Gastroesophageal sphincter (tissue), 4 donors: ENCODE data around the gene SRSF1. TPM values are rescaled to one million over a fixed set of nuclear protein-coding genes. Genes with fewer than 3 reads are reported as not detected.

ENCODE experiments used
- ATAC-seq: fragments of 150-250 bp; one replicate; pipeline ENCODE4 v1.9.1; 2016; ENCODE audit warnings: mild to moderate bottlenecking, moderate library complexity
- H3K27ac ChIP-seq, 4 donors: fragments of 200-600 bp; sonication (generic) in 3 of 4; 1 replicate in 3 of 4; 2 replicates in 1 of 4; pipeline ENCODE4 v1.5.1; 2016 to 2019
- H3K27me3 ChIP-seq: fragments of 200-600 bp; sonication (generic); one replicate; pipeline ENCODE4 v1.5.1; 2019
- H3K36me3 ChIP-seq, 2 donors: fragments of 200-600 bp; sonication (generic); one replicate each; pipeline ENCODE4 v1.5.1; 2019; ENCODE audit warnings: control low read depth in 1 of 2
- H3K4me1 ChIP-seq, 3 donors: fragments of 200-600 bp; sonication (generic); 1 replicate in 2 of 3; 2 replicates in 1 of 3; pipeline ENCODE4 v1.5.1; 2016 to 2019; ENCODE audit warnings: control low read depth in 2 of 3
- H3K4me3 ChIP-seq, 2 donors: fragments of 200-600 bp; sonication (generic); one replicate each; pipeline ENCODE4 v1.5.1; 2019; ENCODE audit warnings: mild to moderate bottlenecking in 1 of 2, moderate library complexity in 1 of 2
- H3K9me3 ChIP-seq, 3 donors: fragments of 200-600 bp; sonication (generic); one replicate each; pipeline ENCODE4 v1.5.1; 2017 to 2019; ENCODE audit warnings: control low read depth in 2 of 3
- CTCF ChIP-seq, 4 experiments: fragments of 200-600 bp in 2 of 4; fragments of 450-650 bp in 2 of 4; sonication (generic) in 1 of 4; IDR thresholded peaks; one replicate each; pipeline ENCODE4 v1.5.1; 2017 to 2019; ENCODE audit warnings: antibody characterized with exemption in 4 of 4, mild to moderate bottlenecking in 2 of 4, moderate library complexity in 2 of 4
- EP300 ChIP-seq: sonication (generic); formaldehyde crosslinking; IDR thresholded peaks from one replicate; pipeline ENCODE4 v1.6.1; 2017; ENCODE audit warnings: antibody characterized with exemption, mild to moderate bottlenecking
- POLR2A ChIP-seq, 2 donors: fragments of 450-650 bp; IDR thresholded peaks; one replicate each; pipeline ENCODE4 v1.6.1; 2017; ENCODE audit warnings: antibody characterized with exemption in 2 of 2, mild to moderate bottlenecking in 2 of 2, moderate library complexity in 1 of 2
- POLR2AphosphoS5 ChIP-seq: sonication (generic); formaldehyde crosslinking; IDR thresholded peaks from one replicate; pipeline ENCODE4 v1.6.1; 2017; ENCODE audit warnings: antibody characterized with exemption
- WGBS, 2 donors: methylation state at CpG; one replicate each; pipeline ENCODE4 v1.1.5; 2018; ENCODE audit warnings: low coverage in 1 of 2; 5-methylcytosine and 5-hydroxymethylcytosine counted together
- total RNA-seq, 4 donors: library from RNA; depleted of rRNA; stranded (reverse); fragments of >200 nt; gene quantifications; one replicate each; pipeline ENCODE4 v1.1.0, GENCODE V29; 2016

SRSF1 gene, protein sequence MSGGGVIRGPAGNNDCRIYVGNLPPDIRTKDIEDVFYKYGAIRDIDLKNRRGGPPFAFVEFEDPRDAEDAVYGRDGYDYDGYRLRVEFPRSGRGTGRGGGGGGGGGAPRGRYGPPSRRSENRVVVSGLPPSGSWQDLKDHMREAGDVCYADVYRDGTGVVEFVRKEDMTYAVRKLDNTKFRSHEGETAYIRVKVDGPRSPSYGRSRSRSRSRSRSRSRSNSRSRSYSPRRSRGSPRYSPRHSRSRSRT
- 100 to 1,000 TPM; 139 to 240 (median 198) TPM for total RNA-seq

DNA sequence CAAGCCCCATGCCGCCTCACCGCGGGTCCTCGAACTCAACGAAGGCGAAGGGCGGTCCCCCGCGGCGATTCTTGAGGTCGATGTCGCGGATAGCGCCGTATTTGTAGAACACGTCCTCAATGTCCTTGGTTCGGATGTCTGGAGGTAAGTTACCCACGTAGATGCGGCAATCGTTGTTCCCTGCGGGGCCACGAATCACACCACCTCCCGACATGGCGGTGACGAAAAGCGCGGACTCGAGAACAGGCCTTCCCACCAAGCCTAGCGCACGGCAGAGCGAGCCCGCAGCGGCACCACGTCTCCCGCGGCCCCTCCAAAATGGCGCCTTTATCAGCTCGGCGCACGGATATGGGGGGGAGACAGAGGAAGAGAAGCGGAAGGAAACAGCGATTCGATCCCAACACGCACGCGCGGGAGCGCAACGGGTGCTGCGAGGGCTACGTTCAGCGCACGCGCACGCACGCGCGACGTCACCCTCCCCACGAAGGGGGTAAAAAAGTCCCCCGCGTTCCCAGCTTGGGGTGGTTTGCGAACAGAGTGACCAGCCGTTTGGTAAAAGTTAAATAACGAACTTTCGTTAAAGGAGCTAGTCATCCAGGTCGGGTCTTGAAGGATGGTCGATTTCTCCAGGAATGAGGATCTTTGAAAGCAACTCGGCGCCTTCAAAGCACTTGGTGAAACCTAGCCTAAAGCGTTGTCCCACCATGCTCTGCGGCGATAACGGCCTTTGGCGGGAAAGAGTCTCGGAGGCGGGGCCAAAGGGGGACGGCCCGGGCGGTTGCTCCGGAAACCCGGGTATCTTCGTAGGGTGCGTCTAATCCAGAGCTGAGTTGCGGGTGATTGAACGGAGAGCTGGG is at the start of gene SRSF1:
SRSF1 (minus strand) TSS at position 323 of the 857 bp plus-strand sequence; CDS start at position 214, 109 bp downstream.
- no peaks in the 10 kb centered on the region for H3K9me3 ChIP-seq
- peak; percentile 92 to 93 for TF ChIP-seq POLR2A (IDR thresholded peaks at IDR 0.05)
- TF ChIP-seq POLR2AphosphoS5: peak; percentile 99
- no peak for TF ChIP-seq CTCF (IDR thresholded peaks at IDR 0.05)
- H3K4me1 ChIP-seq: peaks cover 18 to 53% (median 29%) of the 10 kb centered on the region in 3 donors
- peak within 1 kb of the TSS; percentile 92 to 99 (median 96) for H3K27ac ChIP-seq
- H3K36me3 ChIP-seq: peaks cover 0 to 38% of the 10 kb centered on the region in 2 donors
- peak; percentile 96 for ATAC-seq
- H3K27me3 ChIP-seq: no peaks in the 10 kb centered on the region
- WGBS, 2 donors: 0 to 2% methylated on average over 12 to 13 of the region's 86 CpGs
- H3K4me3 ChIP-seq: peak within 1 kb of the TSS; percentile 81

GRCh38 chr17:58056476-58056875 is 49.4 kb upstream of the SRSF1 start:
- Histone ChIP-seq H3K27me3 (no peaks in the 10 kb centered on the region), H3K4me1 (peaks cover 0 to 23% (median 14%) of the 10 kb centered on the region in 3 donors), H3K4me3 (no peak overlapping the region), H3K27ac (no peak overlapping the region), H3K36me3 (no peaks in the 10 kb centered on the region), H3K9me3 (no peaks in the 10 kb centered on the region)
- TF ChIP-seq POLR2A (IDR thresholded peaks at IDR 0.05): no peak
- no peak for TF ChIP-seq POLR2AphosphoS5
- no peak for TF ChIP-seq CTCF (IDR thresholded peaks at IDR 0.05)
- TF ChIP-seq EP300: no peak
- no peak for ATAC-seq

DNA sequence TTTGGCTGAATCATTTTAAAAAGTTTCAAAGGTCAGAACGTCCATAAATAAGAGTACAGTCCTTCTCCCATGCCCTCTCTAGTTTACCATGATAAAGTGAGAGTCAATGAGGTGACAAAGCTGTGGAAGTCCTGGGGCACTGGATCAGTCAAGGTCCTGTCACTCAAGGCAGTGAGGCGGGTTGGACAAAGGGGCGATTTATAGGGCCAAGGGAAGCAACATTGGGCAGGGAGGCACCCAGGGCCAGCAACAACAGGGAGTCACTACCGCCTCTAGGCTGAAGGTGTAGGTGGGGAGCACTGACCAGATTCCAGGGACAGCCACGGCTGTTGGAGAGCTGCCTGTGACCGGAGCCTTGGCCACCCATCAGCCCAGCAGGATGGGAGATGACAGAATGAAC is 47.6 kb upstream of the SRSF1 start:
- WGBS, 2 donors: 62 to 82% methylated on average over 2 to 3 of the region's 6 CpGs
- Histone ChIP-seq H3K27ac (no peak overlapping the region), H3K4me1 (peaks cover 0 to 4% (median under 1%) of the 10 kb centered on the region in 3 donors), H3K9me3 (no peaks in the 10 kb centered on the region), H3K4me3 (no peak overlapping the region), H3K36me3 (no peaks in the 10 kb centered on the region), H3K27me3 (no peaks in the 10 kb centered on the region)
- TF ChIP-seq CTCF (IDR thresholded peaks at IDR 0.05): no peak
- TF ChIP-seq POLR2AphosphoS5: no peak
- TF ChIP-seq POLR2A (IDR thresholded peaks at IDR 0.05): no peak
- TF ChIP-seq EP300: no peak
- no peak for ATAC-seq

- H3K27ac ChIP-seq: no peak overlapping the region
- H3K9me3 ChIP-seq: no peaks in the 10 kb centered on the region
- no peak overlapping the region for H3K4me3 ChIP-seq
- H3K36me3 ChIP-seq: no peaks in the 10 kb centered on the region
- 67 to 68% methylated on average over 6 to 8 of the region's 8 CpGs for WGBS, 2 donors
- H3K4me1 ChIP-seq: no peaks in the 10 kb centered on the region
- no peak for TF ChIP-seq CTCF (IDR thresholded peaks at IDR 0.05)
- no peak for TF ChIP-seq EP300
- TF ChIP-seq POLR2A (IDR thresholded peaks at IDR 0.05): no peak
- TF ChIP-seq POLR2AphosphoS5: no peak
- ATAC-seq: no peak
- H3K27me3 ChIP-seq: no peaks in the 10 kb centered on the region
Observed at GRCh38 chr17:58052945-58053715, 46.1 kb upstream of the SRSF1 start.
